Activated T-cell treated with anti-CD3 and anti-CD28 coated beads, Interleukin-2, amount 50 U/mL, for 1 hour (primary cell): ENCODE data around the gene PDE8A.

Experiments
- DNase-seq: peaks from one replicate; pipeline ENCODE4 v3.0.0-alpha.2; 2020

Gene PDE8A

DNA sequence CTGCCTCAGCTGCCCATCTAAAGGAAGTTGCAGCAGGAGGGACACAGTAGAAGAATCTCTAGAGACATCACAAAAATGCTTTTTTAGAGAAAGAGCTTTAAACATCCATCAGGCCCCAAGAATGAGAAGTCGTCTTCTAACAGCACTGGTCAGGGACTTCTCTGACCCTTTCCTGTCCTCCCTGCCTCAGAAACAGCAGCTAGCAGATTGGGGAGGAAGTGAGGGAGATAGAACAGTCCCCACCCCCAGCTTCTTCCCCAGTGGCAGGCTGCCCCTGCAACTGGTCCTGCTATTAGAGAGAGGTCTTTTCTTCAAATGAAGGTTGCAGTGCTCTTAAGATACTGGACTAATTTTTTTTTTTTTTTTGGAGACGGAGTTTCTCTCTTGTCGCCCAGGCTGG, 55.1 kb downstream of the PDE8A start:
- no peak for DNase-seq

DNA sequence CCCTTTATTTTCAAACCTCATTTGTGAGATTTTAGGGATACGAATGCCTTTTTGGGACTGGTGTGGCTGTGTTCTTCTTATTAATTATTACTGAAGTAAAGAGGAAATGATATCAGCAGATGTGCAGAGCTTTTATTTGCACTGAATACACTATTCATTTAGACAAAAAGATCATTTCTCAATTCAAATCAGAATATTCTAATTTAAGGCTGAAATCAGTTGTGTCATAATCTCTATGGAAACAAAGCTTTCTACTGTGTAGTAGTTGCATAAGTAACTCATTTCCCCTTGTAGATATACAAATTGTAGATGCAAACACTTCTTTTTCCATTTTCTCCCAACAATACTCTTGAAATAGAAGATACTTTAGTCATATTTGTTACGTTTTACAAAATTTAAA, 56.0 kb downstream of the PDE8A start:
- DNase-seq = no peak

DNA sequence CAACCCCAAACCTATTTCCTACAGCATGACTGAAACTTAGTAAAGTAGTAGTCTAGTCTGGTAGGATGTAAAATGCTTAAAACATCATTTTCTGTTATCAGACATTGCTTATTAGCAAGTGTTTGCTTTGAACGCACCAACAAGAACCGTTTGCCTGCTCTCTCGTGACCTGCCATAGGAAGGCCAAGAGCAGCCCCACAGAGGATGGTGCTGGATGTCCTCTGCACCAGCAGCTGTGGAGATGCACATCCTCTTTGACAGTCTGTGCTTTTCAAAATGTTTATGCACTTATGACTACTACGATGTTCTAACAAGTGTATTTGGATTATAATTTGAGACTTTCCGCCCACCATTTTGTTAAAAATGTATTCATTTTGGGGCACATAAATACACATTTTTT, 59.6 kb downstream of the PDE8A start:
- no peak for DNase-seq

DNA sequence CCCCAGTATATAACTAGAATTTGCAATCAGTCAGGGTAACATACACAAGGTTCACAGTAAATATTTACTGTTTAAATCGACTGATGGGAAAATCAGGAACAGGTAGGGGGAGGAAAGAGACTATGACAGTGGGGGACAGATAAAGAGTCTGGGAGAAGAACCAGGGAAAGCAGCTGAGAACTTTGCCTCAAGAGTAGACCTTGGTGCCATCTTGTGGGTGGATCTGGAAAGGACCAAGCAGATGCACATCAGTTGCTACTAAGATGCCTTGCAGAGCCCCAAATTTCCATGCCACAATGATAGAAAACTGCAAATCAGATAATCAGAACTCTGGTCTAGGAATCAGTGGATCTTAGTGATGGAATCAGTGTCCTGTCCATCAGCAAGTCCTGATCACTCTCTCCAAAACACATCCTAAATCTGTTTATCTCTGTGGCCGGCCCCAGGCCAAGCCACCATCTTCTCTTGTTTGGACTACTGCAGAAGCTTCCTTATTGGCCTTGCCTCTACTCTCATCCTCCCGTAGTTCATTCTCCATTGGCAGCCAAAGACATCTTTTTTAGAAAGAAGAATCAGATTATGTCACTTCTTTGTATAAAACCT, 62.7 kb downstream of the PDE8A start:
- peak; percentile 34 for DNase-seq

DNA sequence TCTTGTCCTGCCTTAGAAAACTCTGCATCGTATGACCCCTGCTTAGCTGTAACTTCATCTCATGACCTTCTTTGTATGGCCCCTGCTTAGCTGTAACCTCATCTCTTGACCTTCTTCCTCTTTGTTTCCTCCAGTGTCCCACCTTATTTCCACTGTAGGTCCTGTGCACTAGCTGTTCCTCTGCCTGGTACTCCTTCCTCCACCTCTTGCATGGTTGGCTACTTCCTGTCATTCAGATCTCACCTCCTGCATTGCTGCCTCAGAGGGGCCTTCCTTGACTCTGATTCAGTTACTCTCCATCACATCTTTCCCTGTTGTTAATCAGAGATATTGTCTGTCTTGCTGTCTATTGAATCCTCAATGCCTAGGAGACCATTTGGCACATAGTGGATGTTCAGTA, 63.2 kb downstream of the PDE8A start:
- DNase-seq = no peak

DNA sequence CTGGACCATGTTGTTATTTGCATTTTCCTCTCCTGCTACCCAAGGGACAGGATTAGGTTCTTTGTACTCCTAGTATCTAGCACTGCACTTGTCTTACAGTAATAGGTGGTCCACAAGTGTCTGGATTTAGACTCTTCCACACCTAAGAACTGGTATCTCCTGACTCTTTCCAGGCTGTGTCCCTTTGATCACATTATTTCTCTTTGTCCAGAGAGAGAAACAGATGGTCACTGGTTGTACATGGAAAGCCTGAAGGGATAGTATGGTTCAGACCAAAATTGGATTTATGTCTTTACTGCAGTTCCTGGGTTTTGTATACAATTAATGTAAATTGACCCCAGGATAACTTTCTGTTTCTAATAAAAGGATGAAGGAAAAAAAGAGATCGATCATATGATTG, 64.0 kb downstream of the PDE8A start:
- no peak for DNase-seq

DNA sequence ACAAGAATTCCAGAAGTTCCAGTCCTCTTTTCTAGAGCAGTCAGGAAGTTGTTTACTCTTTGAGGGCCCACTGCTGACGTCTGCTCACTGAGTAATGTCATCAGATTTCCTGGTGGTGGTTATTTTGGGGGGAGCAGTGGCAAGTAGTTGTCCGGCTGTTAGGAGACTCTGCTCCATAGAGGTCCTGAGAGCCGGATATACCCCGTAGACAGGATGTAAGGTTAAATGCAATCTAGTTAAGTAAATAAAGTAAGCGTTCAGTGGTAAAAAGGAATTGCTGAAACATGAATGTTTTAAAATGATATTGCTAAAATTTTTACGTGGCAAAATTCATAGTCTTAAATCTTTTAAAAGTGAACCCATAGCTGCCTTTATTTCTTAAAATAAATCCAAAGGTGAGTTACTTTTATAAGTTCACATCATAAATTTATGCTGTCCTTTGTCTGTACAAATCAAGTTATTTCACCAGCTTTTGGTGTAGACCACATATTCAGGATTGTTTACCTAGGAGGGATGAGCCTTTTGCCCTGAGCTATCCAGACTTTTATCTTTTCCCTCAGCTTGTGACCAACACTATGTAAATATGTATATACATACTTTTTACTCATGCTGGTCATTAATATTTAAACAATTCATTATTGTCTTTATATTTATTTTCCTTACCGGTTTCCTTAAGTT, 65.8 kb downstream of the PDE8A start:
- DNase-seq = no peak

DNA sequence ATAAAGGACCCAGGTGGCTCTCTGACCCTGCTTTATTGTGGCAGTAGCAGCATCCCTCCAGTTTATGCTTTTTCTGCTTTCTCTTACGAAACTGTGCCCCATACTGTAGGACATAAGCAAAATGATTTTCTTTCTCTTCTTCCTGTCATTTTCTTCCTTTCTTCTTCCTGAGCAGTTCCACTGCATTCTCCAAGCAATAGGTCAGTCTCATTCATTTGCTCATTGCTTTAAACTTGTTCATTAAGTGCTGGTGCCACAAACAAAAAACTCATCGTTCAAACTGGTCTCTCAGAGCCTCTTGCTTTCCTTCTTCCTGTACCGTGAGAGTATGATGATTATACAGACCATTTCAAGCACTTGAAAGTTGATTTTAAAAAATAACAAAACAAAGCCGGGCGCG, 66.8 kb downstream of the PDE8A start:
- DNase-seq = no peak

DNA sequence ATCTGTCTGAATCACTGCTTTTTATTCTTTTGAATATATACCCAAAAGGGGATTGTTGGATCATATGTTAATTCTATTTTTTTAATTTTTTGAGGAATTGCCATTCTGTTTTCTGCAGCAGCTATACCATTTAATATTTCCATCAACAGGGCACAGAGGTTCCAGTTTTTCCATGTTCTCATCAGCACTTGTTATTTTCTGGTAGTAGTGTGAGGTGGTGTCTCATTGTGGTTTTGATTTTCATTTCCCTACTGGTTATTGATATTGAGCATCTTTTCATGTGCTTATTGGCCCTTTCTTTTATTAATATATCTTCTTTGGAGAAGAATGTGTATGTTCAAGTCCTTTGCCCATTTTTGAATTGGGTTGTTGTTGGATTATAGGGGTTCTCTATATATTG, 68.1 kb downstream of the PDE8A start:
- no peak for DNase-seq

DNA sequence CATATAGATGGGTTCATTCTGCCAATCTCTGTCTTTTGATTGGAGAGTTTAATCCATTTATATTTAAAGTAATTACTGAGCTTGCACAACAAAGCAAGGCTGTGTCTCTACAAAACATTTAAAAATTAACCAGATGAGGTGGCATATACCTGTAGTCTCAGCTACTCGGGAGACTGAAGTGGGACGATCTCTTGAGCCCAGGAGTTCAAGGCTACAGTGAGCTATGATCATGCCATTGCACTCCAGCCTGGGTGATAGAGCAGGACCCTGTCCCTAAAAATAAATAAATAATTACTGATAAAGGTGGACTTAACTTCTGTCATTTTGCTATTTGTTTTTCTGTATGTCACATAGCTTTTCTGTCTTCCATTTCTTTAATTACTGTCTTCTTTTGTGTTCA, 78.1 kb downstream of the PDE8A start:
- DNase-seq = no peak

DNA sequence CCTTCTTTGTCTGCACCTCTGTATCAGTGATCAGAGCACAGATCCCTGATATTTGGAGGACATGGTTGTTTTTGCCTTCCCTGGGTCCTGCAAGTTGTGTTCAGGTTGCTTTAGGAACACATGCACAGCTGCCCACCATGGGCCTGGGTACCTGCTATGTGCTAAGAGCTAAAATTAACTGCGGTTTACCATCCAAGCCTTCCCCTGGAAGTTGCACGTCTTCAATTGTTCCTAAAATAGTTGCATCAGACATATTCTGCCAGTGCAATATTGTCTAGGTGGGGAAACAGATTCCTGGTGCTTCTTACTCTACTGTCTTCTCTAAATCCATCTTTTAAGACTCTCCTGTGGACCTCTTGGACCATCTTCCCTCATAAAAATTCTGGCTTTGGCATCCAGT, 80.9 kb downstream of the PDE8A start:
- DNase-seq = no peak

DNA sequence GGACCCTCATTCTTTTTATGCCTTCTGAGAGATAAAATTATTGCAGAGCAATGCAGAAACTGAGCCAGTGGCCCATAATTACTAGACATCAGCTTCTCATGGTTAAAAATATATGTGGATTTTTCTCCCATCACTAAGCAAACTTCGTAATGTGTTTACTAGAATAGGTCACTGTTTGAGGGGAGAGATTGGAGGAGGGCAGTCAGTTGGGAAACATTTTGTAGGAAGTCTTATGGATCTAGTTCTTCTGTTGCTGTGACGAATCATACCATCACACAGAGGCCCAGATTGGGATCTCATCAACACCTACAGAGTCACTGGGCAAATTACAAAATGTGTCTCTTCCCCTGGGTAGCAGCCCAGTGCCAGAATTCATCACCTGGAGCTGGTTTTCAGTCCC, 81.4 kb downstream of the PDE8A start:
- DNase-seq = no peak

DNA sequence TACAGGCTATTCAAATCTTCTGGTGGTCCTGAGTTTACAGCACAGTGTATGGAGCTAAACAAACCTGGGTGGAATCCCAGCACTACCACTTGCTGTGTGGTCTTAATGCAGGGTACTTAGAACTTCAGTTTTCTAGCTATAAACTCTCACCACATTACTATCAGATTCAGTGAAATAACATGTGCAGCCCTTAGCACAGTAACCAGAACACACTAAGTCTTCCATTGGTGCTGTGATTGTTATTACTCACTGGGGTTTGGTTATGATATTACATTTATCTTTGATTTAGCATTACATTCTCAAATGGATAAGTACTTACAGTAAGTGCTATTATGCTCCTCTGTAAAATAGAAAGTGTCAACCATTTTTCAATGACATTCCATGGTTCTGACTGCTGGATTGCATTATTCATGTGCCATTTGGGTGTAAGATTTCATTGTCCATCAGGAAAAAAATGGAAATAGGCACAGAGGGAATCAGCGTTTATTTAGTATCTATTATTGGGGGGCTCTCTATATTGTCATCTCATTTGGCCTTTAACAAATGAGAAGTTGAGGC, 81.9 kb downstream of the PDE8A start:
- no peak for DNase-seq

DNA sequence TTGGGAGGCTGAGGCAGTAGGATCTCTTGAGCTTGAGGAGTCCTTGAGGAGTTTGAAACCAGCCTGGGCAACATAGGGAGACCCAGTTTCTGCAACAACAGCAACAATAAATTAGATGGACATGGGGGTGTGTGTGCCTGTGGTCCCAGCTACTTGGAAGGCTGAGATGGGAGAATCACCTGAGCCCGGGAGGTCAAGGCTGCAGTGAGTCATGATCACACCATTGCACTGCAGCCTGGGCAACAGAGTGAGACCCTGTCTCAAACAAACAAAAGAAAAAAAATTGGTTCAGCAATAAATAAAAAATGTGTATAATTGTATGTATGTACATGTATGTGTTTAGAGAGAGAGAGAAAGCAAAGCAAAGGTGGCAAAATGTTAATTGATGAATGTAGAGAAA, 83.1 kb downstream of the PDE8A start:
- no peak for DNase-seq

DNA sequence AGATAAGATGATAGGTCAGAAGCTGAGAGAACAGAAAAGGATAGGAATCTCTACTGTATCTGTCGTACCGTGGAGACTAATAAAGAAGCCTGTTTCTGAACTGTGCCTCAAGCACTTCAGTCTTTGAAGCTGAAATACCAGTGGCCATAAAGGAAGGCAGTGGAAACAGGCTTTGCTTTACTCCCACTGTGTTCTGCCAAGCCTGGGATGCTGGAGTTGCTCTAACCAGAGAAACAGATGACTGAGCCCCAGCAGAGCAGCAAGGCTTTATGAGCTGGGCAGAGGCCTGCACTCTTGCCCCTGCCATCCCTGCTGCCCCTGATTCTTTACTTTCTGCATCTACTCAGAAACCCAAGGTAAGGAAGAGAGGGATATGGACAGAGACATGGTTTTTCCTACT, 89.4 kb downstream of the PDE8A start:
- DNase-seq = no peak

DNA sequence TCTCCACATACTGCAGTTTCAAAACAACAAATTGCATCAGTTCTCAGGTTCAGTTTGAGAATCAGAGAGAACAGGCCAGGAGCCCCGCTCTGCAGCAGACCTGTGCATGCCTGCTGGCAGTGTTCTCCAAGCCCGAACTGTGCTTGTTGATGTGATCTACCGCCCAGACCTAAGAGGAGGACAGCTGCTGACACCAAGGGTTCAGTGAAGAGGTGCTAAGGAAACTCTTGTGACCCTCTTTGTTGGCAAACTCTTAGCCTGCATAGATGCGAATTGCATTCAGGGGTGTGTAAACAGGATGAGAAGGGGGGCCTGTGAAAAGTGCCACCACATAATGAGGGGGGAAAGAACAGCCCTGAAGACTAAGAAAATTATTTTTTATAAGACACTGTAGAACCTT, 89.8 kb downstream of the PDE8A start:
- no peak for DNase-seq

DNA sequence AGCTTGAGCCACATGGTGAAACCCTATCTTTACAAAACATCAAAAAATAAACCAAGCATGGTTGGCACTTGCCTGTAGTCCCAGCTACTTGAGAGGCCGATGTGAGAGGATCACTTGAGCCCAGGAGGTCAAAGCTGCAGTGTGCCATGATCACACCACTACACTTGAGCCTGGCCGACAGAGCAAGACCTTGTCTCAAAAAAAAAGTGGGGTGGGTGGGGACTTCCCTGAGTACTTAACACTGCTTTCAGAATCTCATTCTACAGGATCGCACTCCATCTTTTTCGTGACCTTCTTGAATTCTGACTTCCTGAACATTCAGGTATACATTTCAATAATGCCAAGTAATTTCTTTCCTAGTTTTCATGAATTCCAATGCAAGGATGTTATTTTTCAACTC, 91.3 kb downstream of the PDE8A start:
- DNase-seq = no peak

DNA sequence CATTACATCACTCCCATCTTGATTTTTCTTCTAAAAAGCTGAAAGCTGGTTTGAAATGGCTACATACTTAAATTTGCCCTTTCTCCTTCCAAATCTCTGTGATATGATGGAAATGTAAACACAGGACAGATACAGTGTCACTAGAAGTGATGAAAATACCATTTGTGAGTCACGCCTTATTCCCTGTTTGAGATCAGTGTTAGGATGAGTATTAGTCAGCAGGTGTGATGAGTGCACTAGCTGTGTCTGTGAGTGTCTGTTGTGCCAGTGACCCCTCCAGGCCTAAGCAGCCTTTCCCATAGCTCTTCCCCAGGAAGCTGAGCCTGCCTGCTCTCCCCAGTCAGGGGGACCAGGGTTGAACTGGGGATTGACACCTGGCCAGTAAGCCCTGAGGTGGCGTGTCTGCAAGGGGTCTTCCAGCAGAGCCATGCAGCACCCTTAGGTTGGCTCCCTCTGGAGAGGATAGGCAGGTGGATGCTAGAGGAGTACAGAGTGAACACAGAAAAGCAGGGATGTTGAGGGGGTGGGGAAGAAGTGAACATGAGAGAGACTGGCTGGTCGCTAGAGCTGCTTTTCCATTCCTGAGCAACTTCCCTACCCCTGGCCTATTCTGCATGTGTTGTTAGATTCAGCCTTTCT, 92.0 kb downstream of the PDE8A start:
- DNase-seq = no peak

DNA sequence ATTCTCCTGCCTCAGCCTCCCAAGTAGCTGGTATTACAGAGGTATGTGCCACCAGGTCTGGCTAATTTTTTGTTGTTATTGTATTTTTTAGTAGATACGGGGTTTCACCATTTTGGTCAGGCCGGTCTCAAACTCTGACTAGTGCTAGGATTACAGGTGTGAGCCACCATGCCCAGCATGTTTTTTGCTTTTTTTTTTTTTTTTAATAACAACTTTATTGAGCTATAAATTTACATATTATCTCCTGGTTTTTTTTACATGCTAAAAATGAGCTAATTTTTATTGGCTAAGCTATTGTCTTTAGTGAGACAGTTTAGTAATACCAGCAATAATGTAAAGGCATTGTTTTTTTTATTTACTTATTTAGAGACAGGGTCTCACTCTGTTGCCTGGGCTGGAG, 105.2 kb downstream of the PDE8A start:
- DNase-seq = no peak

DNA sequence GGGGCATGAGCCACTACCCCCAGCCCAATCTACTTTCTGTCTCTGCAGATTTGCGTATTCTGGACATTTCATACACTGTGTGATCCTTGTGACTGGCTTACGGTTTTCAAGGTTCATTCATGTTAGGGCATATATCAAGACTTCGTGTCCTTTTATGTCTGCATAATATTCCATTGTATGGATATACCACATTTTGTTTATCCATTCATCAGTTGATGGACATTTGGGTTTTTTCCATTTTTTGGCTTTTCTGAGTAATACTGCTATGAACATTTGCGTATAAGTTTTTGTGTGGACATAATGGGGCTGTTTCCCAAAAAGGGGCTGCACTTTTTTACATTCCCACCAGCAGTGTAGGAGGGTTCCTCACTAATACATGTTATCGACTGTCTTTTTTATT, 106.6 kb downstream of the PDE8A start:
- DNase-seq = no peak

DNA sequence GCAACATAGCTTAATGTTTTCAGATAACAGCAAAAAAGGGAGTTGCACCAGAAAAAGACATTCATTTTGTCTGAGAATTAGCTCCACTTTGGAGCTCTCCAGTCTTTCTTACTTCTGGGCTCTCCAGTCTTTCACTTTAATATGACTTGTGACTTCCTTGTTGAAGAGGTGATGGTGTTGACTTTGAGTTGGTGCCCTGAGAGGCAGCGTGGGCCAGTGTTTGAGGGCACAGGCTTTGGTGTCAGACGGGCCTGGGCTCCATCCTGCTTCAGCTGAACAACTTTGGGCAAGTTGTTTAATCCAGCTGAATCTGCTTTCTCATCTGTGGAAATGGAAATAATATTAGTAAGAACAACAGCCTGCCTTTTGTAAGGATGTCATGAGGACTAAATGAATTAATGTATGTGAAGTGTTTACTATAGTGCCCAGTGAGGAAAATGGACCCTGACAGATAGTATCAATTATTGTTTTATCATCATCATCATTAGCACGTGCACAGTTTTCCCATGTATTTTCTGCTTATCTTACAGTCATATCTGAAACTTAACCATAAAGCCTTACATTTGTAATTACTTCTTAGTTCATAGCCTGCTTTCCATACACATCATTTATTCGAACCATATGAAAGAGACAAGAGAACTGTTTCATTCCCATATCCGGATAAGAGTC, 108.4 kb downstream of the PDE8A start:
- DNase-seq = no peak

DNA sequence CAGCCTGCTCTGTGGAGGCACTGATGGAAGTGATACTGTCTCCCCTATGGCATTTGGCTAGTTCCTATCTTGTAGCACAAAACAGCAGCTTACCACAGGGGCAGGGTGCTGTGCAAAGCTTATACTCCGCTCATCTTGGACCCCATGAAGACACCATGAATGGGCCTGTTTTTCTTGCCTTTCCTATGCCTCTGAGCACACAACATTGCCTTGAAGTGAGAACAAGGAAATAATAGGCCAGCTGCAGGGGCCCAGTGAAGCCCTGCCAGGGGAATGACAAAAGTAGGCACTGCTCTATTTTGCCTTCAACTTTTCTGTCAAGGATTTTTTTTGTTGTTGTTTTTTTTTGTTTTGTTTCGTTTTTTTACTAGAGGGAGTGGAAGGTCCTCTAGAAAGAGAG, 110.3 kb downstream of the PDE8A start:
- DNase-seq = no peak

DNA sequence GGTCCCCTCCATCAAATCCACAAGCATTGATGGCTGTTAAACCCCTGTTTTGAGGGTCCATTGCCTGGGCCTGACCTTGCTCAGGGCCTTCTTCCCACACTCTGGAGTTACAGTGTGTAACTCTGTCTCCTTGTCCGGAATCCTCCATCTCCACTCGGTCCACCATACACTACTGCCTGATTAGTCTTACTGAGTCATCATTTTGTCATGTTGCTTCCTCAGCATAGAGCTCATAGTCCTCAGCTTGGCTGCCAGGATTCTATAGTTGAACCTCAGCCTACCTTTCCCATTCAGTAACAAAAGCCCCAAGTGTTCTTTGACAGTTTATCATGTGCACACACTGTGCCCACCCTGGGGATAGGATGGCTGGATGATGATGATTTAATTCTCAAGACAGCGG, 113.0 kb downstream of the PDE8A start:
- DNase-seq = no peak

DNA sequence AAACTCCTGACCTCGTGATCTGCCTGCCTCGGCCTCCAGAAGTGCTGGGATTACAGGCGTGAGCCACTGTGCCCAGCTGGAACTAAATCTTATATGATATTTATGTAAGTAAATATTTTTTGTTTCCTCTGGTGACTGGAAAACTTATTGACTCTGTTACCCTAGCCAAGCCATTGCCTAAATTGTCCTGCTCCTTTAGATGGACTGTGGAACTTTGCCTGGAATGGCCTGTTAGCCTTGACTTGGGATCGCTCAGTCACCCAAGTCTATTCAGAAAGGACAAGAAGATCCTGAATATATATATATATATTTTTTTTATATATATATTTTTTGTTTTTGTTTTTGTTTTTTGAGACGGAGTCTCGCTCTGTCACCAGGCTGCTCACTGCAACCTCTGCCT, 113.9 kb downstream of the PDE8A start:
- no peak for DNase-seq
